ENCODE data around the gene PPM1K. TPM values are rescaled to one million over a fixed set of nuclear protein-coding genes. Genes with fewer than 3 reads are reported as not detected.

Gene PPM1K
- 248 TPM for total RNA-seq
- long read RNA-seq, full-length matches to known transcripts, result 203 of 265 reads
- long read RNA-seq, partial matches to known transcripts, result 31 of 265 reads
- long read RNA-seq, other reads (novel, unspliced or antisense), result 31 of 265 reads

DNA sequence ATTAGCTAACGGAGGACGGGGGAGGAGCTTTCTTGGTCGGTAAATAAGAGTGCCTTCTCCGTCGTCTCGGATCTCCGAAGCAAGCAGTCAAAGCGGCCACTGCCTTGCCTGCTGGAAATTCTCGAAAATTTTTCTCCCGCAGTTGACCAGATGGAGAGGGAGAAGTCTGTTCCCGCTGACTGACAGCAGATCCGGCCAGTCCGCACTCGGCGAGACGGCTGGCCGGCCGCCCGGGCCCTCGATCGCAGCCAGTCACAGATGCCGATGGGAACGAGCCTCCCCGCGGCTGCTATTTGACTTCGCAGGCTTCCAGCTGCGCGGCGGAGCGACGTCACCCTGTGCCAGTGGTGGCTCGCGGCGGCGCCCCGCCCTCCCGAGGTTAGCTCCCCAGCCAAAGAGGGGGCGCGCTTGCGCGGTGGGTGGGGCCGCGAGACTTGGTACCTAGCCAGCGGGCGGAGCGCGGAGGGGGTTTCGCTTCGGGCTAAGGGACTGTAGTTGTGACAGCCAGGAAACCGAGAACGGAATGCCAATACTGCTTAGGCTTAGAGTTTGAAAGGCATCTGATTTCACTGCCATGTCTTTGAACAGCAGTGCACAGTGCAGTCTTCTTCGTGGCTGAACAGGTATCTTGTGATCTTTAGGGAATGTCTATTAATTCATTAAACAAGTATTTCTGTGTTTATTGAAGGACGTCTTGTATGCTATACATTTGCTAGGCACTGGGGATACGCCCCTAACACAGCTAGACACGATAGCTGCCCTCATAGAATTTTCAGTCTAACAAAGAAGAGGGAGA lies at the start of gene PPM1K:
Gene PPM1K (minus strand): TSS at position 123 of the 796 bp plus-strand sequence. CDS start 5,978 bp downstream, outside the sequence.
- peak within 1 kb of the TSS; percentile 93 for H3K27ac ChIP-seq (replicated peaks)
- H3K27me3 ChIP-seq (ENCODE audit: low read depth), result no peaks in the 10 kb centered on the region
- intact Hi-C loops (cut with micrococcal nuclease), result no loop called here
- H3K9me3 ChIP-seq (replicated peaks), result no peaks in the 10 kb centered on the region
- no peaks in the 10 kb centered on the region for H3K36me3 ChIP-seq
- TF ChIP-seq, protein P1, sequence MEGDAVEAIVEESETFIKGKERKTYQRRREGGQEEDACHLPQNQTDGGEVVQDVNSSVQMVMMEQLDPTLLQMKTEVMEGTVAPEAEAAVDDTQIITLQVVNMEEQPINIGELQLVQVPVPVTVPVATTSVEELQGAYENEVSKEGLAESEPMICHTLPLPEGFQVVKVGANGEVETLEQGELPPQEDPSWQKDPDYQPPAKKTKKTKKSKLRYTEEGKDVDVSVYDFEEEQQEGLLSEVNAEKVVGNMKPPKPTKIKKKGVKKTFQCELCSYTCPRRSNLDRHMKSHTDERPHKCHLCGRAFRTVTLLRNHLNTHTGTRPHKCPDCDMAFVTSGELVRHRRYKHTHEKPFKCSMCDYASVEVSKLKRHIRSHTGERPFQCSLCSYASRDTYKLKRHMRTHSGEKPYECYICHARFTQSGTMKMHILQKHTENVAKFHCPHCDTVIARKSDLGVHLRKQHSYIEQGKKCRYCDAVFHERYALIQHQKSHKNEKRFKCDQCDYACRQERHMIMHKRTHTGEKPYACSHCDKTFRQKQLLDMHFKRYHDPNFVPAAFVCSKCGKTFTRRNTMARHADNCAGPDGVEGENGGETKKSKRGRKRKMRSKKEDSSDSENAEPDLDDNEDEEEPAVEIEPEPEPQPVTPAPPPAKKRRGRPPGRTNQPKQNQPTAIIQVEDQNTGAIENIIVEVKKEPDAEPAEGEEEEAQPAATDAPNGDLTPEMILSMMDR (IDR thresholded peaks at IDR 0.05; ENCODE audit: borderline replicate concordance), result peak; percentile 36
- H3K4me3 ChIP-seq, result peak within 1 kb of the TSS; percentile 94
- DNase-seq, result peak; percentile 100
- H3K4me1 ChIP-seq, result peaks cover 56% of the 10 kb centered on the region

- TF ChIP-seq, protein P1 (IDR thresholded peaks at IDR 0.05; ENCODE audit: borderline replicate concordance), result no peak
- H3K27ac ChIP-seq (replicated peaks), result no peak overlapping the region
- DNase-seq, result no peak
- no peaks in the 10 kb centered on the region for H3K36me3 ChIP-seq
- no peak overlapping the region for H3K4me3 ChIP-seq
- no peaks in the 10 kb centered on the region for H3K9me3 ChIP-seq (replicated peaks)
- no peaks in the 10 kb centered on the region for H3K27me3 ChIP-seq (ENCODE audit: low read depth)
- intact Hi-C loops (cut with micrococcal nuclease), result no loop called here
- peaks cover 6% of the 10 kb centered on the region for H3K4me1 ChIP-seq
Observed at GRCh38 chr4:88333741-88334405, 49.5 kb upstream of the PPM1K start.

DNA sequence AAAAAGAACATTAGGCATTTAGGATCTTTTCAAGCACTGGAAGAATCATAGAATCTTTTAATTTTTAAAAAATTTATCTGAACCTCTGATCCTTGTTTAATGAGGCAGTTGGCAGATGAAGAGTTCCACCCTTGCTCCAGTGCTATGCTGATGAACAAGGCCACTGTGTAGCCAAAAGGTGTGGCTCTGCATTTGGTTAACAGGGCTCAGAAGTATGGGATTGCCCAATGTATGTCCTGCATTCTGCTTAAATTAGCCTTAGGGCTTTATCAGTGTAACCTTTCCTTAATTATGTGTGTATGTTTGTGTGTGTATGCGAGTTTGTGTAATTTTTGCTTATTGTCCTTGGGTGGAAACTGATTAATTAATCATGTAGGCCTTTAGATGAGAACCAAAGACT lies 43.3 kb upstream of the PPM1K start:
- Histone ChIP-seq H3K9me3 (replicated peaks) (no peaks in the 10 kb centered on the region), H3K27me3 (ENCODE audit: low read depth) (no peaks in the 10 kb centered on the region), H3K4me1 (no peaks in the 10 kb centered on the region), H3K36me3 (no peaks in the 10 kb centered on the region), H3K27ac (replicated peaks) (no peak overlapping the region), H3K4me3 (no peak overlapping the region)
- TF ChIP-seq, protein P1 (IDR thresholded peaks at IDR 0.05; ENCODE audit: borderline replicate concordance), result no peak
- intact Hi-C loops (cut with micrococcal nuclease), result no loop called here
- DNase-seq, result no peak

- Histone ChIP-seq H3K9me3 (replicated peaks) (no peaks in the 10 kb centered on the region), H3K4me1 (peaks cover 5% of the 10 kb centered on the region), H3K27me3 (ENCODE audit: low read depth) (no peaks in the 10 kb centered on the region), H3K27ac (replicated peaks) (peak overlapping the region; percentile 6), H3K36me3 (no peaks in the 10 kb centered on the region), H3K4me3 (no peak overlapping the region)
- peak; percentile 17 for DNase-seq
- TF ChIP-seq, protein P1 (IDR thresholded peaks at IDR 0.05; ENCODE audit: borderline replicate concordance), result no peak
- intact Hi-C loops (cut with micrococcal nuclease), result no loop called here
Observed at GRCh38 chr4:88320780-88321373, 36.5 kb upstream of the PPM1K start.

GRCh38 chr4:88320224-88320779 lies 35.9 kb upstream of the PPM1K start:
- DNase-seq, result no peak
- Histone ChIP-seq H3K27ac (replicated peaks) (peak overlapping the region; percentile 6), H3K9me3 (replicated peaks) (no peaks in the 10 kb centered on the region), H3K4me3 (no peak overlapping the region), H3K36me3 (no peaks in the 10 kb centered on the region), H3K4me1 (peaks cover 9% of the 10 kb centered on the region), H3K27me3 (ENCODE audit: low read depth) (no peaks in the 10 kb centered on the region)
- TF ChIP-seq, protein P1 (IDR thresholded peaks at IDR 0.05; ENCODE audit: borderline replicate concordance), result no peak
- intact Hi-C loops (cut with micrococcal nuclease), result no loop called here
